GM21717 (cell line): ENCODE data around the gene CHPF.

Experiments used
- ATAC-seq: cut with Tn5 transposase; IDR thresholded peaks from one replicate; pipeline ENCODE4 v1.9.1; 2021; ENCODE audit warnings: mild to moderate bottlenecking, moderate library complexity; ENCODE audit not compliant: unreplicated experiment

The CHPF gene

DNA sequence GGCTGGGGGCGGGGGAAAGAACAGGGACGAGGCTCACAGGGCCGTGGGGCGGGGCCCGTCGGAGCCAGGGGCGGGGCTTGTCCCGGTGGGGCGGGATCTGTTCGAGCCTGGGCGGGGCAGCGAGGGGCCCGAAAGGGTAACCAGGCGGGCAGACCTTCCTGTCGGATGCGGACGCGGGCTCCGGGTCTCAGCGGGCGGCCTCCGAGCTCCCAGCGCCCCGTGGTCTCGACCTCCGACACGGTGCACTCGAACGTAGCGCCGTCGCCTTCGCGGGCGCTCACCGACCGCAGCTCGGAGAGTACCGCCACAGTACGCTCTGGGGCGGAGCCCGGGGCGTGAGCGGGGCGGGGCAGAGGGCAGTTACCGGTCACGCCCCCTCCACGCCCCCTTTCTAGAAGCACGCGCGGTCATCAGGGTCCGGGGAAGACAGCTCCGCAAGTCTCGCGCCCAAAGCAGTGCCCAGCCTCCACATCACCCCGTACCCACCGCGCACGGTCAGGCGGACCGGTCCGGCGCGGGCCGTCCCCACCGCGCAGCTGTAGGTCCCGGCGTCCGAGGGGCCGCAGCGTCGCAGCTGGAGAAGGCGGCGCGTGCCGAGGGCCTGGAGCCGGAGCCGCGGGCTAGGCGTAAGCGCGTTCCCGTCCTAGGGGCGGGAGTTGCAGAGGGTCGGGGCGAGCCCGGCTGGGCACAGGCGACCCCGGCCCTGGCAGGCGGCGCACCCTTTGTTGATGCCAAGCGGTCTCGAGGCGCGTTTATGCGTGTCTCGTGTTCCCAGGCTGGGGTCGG lies 9.0 kb upstream of the CHPF start:
- ATAC-seq = peak; percentile 94

DNA sequence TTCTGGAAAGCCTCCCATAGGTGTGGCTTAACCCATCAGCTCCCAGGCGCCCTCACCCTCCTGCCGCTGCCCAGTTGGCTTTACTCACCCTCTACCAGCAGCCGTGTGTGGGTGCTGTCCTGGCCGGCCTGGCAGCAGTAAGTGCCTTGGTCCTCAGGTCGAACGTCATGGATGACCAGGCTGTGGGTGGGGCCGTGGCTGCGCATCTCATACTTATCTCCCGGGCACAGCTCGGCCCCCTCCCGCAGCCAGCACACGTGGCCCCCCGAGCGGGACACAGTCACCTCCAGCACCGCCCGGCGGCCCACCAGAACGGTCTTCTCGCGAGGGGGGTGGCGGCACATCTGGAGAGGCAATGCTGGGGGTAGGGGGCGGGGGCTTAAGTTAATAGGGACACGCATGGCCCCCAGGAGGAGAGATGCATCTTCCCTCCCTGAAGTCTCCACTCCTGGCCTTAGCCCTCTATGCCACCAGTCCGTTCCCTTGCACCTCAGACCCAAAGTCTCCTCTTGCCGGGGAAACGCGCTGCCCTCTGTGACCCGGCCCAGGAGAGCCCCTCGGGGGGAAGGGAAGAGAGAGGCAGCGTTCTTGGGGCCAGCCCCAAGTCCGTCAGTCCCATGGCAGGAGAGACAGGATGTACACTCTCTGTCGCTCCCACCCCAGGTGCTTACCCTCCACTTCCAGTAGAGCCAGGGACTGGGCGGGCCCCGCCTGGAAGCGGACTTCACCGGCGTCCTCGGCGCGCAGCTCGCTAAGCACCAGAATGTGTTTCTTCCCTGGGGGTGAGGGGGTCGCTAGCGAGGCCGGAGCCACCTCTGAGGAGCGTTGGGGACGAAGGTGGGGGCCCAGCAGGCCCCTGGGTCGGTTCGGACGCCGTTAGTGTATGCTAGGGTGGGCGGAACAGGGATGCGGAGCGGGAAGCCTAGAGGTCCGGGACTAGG lies 8.1 kb upstream of the CHPF start:
- ATAC-seq = no peak

DNA sequence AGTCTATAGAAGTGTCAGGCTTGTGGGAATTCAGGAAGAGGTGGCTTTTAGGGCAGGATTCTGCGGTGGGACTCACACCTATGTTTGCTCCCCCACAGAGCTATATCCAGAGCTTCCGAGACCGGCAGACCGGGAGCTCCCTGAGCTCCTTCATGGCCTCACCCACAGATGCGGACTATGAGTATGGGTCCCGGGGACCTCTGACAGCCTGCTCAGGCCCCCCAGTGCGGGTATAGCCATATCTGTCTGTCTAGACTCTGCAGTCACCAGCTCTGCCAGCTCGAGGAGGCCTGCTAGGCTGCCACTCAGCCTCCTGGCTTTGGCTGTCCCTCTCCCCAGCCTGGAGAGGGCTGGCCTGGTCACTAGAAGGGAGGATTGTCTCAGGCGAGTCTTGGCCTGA lies 6.0 kb upstream of the CHPF start:
- no peak for ATAC-seq

DNA sequence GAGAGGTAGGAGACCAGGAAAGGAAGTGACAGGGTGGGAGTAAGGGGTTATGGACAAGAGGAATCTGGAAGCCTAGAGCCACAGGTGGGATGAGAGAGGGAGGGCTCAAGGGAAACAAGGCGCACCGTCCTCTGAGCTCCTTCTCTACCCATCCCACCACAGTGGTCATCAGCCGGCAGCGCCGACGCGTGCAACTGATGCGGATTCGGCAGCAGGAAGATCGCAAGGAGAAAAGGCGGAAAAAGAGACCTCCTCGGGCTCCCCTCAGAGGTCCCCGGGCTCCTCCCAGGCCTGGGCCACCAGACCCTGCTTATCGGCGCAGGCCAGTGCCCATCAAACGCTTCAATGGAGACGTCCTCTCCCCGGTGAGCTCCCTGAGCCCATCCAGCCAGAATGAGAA lies 5.4 kb upstream of the CHPF start:
- no peak for ATAC-seq

DNA sequence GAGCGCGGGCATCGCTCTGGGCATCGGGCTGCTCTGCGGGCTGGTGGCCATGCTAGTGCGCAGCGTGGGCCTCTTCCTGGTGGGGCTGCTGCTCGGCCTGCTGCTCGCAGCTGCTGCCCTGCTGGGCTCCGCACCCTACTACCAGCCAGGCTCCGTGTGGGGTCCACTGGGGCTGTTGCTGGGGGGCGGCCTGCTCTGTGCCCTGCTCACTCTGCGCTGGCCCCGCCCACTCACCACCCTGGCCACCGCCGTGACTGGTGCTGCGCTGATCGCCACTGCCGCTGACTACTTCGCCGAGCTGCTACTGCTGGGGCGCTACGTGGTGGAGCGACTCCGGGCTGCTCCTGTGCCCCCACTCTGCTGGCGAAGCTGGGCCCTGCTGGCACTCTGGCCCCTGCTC lies 4.0 kb upstream of the CHPF start:
- no peak for ATAC-seq

DNA sequence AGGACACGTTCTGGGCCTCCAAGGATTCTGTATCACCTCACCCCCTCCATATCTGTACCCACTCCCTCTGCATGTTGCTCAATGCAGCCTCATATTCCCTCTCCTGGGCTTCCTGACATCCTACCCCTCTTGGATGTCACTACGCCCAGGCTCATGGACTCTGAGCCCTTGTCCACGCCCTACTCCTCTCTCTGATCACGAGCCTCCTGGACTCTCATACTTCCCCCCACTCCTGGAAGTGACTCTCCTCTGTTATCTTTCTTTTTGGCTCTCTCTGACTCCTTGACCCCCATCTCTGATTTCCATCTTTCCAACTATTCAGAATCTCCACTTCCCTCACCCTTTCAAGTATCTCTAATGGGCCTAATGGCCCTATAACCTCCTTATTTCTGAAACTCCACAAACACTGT lies 2.3 kb upstream of the CHPF start:
- ATAC-seq = no peak

DNA sequence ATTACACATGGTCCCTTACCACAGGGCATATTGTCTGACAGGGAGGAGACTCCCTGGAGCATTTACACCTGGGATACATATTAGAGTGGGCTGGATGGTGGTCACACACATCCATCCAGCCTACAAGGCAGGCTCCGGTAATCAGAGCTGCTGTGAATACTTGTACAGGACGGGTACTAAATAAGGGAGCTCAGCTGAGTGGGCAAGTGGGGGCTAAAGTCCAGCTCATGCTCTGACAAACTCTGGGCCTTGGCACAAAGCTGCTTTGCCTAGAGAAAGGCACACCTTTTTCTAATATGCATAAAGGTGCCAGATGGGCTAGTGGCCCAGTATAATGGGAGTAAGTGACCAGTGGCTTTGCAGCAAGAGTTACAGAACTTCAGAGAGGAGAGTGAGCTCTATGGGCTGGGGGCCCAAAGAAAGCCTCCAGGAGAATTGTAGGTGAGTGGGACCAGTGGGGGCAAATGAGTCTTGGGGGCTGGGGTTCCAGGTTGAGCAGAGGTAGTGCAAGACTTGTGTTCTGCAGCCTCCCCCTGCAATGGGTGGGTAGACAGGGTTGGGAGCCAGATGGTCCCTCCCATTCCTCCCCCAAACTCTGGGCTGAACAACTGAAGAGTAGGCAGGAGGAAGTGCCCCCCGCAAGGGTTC lies 1.8 kb upstream of the CHPF start:
- no peak for ATAC-seq

DNA sequence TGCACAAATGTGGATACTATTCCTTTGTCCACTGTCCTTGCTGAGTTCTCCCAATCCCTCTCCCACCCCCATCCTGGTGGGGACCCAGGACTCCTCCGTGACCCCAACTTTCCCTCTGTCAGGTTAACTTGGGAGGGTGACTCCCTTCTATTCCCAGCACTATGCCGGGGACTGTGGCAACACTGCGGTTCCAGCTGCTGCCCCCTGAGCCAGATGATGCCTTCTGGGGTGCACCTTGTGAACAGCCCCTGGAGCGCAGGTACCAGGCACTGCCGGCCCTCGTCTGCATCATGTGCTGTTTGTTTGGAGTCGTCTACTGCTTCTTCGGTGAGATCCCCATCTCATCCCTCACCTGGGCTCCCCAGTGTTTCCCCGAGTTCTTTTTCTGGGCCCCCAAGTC lies 958 bp upstream of the CHPF start:
- no peak for ATAC-seq

DNA sequence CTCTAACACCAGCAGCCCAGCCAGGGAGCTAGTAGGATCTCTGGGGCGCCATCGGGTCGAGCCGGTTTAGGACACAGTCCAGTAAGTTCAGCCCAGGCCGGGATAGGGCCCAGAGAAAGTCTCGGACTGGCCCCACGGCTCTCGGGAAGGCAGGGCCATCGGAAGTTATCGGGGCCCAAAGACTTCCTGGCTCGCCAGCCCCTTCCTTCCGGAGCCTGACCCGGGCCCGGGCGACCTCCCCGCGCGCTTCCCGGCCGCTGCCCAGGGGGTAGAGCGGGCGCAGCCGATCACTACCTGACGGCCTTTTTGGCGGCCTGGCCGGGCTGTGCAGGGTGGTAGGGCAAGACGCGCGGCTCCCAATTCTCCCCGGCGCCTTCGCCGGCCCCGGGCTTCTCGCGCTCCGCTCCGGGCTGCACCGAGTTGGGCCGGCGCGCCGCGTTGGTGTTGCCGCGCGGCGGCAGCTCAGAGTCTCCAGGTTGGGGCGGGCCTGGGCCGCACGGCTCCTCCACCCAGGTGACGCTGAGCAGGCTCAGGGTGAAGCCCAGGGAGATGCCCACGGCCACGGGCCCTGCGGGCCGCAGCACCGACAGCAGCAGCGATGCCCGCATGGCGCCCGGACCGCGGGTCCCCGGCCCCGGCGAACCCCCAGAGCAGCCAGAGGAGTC lies 546 bp downstream of the CHPF start:
- peak; percentile 32 for ATAC-seq

DNA sequence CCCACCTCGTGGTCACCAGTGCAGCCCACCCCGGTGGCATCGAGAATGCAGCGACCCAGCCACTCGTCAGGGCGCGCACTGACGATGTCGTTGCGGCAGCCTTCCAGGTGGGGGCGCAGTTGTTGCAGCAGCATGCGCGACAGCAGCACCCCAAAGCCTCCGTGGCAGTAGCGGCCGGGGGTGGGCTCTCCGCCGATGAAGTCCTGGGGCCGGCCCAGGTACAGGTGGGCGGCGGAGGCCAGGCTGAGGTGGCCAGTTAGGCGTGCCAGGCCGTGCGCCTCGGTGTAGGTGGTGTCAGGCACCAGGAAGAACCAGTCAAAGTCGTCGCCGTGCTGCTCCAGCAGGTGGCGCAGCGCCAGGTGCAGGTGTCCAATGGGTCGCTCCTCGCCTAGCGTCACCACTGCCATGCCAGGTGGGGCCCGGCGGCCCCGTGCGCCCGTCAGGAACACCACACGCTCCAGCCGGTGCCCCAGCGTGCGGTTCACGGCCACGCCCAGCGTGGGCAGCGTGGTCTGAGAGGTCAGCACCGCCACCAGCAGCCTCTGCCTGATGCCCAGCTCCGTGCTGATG lies 1.9 kb downstream of the CHPF start:
- peak; percentile 51 for ATAC-seq

DNA sequence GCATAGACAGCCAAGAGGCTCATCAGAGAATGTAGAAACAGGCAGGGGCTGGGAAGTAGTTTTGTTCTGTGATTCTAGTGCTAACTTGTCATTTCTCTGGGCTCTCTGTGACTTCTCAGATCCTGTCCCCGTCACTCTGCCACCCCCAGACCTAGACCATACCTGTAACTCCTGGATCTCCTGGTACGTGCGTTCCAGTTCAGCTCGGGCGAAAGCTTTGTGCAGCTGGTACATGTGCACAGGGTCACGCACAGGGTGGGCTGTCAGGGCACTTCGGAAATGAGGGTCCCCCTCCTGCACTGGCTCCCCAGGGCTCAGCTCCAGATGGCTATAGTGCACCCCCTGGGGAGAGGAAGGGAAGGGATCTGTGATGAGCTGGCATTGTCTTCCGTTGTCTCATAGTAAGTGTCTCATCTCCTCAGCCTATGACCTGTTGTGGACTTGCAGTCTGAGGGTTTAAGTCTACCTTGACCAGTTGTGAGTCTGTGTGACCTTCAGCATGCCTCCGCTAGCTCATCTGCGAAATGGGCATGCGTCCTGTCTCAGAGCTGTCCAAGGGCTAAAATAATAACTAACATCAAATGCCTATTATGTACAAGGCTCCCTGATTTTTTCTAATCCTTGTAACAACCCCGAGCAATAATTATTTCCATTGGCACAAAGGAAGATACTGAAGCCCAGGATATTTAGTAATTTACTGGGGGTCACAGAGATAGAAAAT lies 2.7 kb downstream of the CHPF start:
- no peak for ATAC-seq

DNA sequence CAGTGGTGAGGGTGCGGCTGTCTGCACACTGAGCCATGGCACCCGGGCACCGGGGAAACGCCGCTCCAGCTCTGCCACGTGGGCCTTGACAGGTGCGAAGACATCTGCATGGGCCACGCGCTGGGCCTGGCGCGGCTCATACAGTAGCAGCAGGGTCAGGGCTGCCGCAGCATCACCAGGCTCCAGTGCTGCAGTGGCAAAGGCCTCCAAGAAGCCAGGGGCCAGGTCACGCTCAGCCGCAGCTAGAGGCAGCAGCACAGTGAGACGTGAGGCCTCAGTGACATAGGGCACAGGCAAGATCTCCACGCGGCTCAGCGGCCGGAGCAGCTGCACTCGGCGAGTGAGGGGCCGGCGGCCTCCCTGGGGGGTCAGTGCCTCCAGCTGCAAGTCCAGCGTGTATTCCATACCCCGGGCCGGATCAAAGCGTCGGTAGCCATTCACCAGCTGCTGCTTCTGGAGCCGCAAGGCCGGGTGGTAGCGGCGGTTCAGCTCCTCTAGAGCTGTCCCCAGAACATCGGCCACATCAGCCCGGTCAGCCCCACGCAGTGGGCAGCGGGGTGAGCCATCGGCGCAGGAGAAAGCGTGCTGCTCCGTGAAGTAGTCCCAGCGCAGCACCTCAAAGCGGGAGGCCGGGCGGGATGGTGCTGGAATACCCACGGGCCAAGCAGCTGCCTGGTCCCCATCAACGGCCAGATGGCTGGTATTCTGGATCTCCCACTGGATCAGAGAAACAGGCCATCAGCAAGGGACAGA lies 3.5 kb downstream of the CHPF start:
- no peak for ATAC-seq

DNA sequence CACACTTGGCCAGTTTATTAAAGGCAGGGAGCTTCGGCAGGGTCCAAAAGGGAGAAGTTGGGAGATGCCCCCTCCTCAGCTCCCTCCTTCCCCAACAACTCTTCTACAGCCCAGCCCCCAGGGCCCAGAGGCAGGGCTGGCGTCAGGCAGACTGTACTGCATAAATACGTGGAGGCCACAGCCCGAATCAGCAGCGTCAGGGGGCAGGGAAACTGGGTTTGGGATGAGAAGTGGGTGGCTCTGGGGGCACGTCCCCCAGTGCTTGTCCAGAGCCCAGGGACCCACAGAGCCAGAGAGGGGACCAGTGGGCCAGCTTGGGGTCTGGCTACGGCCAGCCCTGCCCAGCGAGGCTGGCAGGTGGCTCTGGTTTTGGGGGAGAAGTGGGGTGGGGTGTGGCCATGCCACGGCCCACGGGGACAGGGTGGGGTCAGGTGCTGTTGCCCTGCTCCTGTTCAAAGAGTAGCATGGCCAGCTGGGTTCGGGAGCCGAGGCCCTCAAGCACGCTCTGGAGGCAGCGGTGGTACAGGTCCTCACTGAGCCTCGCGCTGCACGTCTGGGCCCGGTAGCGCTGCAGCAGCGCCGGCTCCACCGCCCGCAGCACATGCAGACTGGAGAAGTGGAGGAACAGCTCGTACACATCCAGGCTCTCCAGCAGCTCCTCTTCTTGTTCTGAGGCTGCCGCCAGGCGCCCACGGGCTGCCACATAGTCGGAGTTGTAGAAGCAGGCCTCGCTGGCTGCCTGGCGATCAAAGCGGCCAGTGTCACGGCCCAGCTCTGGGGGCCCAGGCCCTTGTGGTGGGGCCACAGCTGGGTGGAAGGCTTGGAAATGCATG lies 4.4 kb downstream of the CHPF start:
- ATAC-seq = no peak

DNA sequence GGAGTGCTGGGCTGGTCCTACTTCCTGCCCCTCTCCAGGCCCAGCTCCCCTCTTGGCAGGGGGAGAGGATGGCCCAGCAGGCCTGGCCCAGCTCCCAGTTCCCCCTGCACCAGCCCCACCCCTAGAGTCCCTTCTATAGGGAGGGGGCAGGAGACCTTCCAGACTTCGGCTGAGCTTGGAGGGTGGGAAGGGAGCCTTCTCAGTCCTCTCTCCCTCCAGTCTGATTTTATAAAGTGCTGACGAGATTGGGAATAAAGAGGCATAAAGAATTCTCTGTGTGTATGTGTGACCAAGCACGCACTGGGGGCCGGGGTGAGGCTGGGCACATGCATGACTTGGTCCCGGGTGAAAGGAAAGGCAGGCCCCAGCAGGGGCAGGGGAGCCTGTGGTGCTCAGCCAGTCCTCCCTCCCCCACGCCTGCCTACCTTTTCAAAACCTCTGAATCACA lies 5.1 kb downstream of the CHPF start:
- no peak for ATAC-seq

DNA sequence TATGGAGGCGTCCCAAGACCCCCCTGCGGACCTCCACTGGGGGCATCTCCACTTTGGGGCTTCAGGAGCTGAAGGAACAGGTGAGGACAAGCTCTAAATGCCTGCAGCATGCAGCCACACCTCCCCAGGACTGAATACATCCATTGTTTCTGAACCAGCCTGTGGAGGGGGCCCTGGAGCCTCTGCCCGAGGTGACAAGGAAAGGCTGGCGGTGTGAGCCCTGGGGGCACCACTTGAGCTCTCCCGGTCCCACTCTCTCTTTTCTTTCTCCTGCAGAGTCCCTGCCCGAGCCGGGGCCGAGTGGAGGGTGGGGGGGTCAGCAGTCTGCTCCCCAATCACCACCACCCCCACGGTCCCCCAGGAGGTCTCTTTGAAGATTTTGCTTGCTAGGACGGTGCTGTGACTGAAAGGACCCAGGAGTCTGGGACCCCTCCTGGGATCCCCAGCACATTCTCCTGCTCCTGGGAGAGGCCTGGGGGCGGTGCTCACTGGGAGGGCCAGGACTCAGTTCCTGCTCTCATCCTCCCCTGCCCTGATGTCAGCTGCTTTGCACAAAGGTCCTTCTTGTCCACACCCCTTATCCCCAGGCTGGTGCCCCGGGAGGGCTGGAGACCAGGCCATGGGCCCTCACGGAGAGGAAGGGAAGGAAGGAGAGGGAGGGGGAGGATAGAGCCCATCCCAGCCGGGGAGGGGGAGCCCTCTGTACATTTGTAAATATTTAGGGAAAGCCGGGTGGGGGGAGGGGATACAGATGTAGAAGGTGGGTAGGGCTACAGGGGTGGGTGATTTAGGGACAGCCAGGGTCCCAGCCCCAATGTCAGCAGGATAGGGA lies 5.7 kb downstream of the CHPF start:
- ATAC-seq = no peak

DNA sequence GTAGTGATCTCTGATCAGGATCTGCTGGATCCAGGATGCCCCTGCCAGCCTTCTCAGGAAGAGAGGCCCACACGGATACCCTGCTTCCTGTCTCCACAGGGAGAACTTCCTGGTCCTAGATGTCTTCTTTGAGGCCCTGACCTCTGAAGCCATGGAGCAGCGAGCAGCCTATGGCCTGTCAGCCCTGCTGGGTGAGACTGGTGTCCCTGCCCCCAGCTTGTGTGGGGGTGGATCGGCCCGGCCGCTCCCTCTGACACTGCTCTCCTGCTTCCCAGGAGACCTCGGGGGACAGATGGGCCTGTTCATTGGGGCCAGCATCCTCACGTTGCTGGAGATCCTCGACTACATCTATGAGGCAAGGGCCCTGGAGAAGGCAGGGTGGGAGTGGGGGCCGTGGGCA lies 6.6 kb downstream of the CHPF start:
- ATAC-seq = no peak

DNA sequence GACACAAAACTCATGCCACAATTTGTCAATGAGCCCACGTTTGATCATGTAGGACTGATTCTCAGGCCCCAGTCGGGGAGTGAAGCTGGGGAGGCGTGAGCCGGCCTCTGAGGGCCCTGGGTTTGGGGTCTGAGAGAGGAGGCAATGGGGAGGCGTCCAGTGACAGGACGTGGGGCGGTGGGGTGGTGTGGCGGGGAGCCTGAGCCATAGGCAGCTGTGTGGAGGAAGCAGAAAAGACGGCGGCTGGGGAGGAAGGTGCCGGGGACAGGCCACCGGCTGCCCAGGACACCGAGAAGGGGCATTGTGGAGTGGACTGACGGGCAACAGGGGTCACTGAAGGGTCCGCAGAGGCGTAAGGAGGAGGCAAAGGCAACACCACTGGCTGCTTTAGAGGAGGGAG lies 7.2 kb downstream of the CHPF start:
- ATAC-seq = no peak
